GM12892 (cell line): ENCODE data around the gene KPNA6.

Experiments used
- POLR2A ChIP-seq: IDR thresholded peaks from 2 replicates; pipeline ENCODE4 v1.6.1; 2011; ENCODE audit warnings: low read depth, low read length, control low read depth
- POLR2AphosphoS5 ChIP-seq: IDR thresholded peaks from 2 replicates; pipeline ENCODE4 v1.6.1; 2011; ENCODE audit warnings: low read depth, low read length, control low read depth
- TAF1 ChIP-seq: IDR thresholded peaks from 2 replicates; pipeline ENCODE4 v1.6.1; 2011; ENCODE audit warnings: low read depth, mild to moderate bottlenecking, control low read depth, low read length, borderline replicate concordance

GRCh38 chr1:32194984-32195383 lies 87.1 kb downstream of the KPNA6 start:
- TF ChIP-seq TAF1 (no peak), POLR2AphosphoS5 (no peak), POLR2A (no peak)
